Vagina (tissue), 2 donors: ENCODE results near the gene BMP10. TPM values are rescaled to one million over a fixed set of nuclear protein-coding genes. Genes with fewer than 3 reads are reported as not detected.

Experiments used
- DNase-seq, 2 donors: peaks; one replicate each; pipeline ENCODE4 v3.0.0-alpha.2; 2017; ENCODE audit errors: extremely low spot score in 2 of 2
- H3K27ac ChIP-seq: fragments of 200-600 bp; sonication (generic); one replicate; pipeline ENCODE4 v1.5.1; 2019
- H3K27me3 ChIP-seq: fragments of 200-600 bp; sonication (generic); one replicate; pipeline ENCODE4 v1.5.1; 2019
- H3K36me3 ChIP-seq, 2 donors: fragments of 200-600 bp; sonication (generic); one replicate each; pipeline ENCODE4 v1.5.1; 2017 to 2019
- H3K4me1 ChIP-seq: fragments of 200-600 bp; sonication (generic); one replicate; pipeline ENCODE4 v1.5.1; 2019
- H3K4me3 ChIP-seq, 2 donors: fragments of 200-600 bp; sonication (generic); 1 replicate in 1 of 2; 2 replicates in 1 of 2; pipeline ENCODE4 v1.5.1; 2016 to 2019
- H3K9me3 ChIP-seq: fragments of 200-600 bp; sonication (generic); one replicate; pipeline ENCODE4 v1.5.1; 2019
- POLR2A ChIP-seq, 2 donors: fragments of 450-650 bp; IDR thresholded peaks; one replicate each; pipeline ENCODE4 v1.6.1; 2017; ENCODE audit warnings: antibody characterized with exemption in 2 of 2, mild to moderate bottlenecking in 2 of 2, moderate library complexity in 2 of 2
- POLR2AphosphoS5 ChIP-seq, 2 donors: sonication (generic); formaldehyde crosslinking; IDR thresholded peaks; one replicate each; pipeline ENCODE4 v1.9.0; 2017; ENCODE audit warnings: antibody characterized with exemption in 2 of 2, mild to moderate bottlenecking in 2 of 2, low read depth in 1 of 2; ENCODE audit not compliant: insufficient read depth in 1 of 2
- intact Hi-C: fragments of 100-400 bp; cut with DNase I; formaldehyde crosslinking; loops from one replicate; pipeline ENCODE4 v1.15.1; 2023
- total RNA-seq: library from RNA; depleted of rRNA; stranded (reverse); fragments of >200 nt; gene quantifications from one replicate; pipeline ENCODE4 v1.2.3, GENCODE V29; 2016
- TF ChIP-seq, protein P1 (sequence below), 3 experiments: fragments of 450-650 bp in 2 of 3; fragments of 200-600 bp in 1 of 3; sonication (generic) in 1 of 3; IDR thresholded peaks; one replicate each; pipeline ENCODE4 v1.5.1; 2017 to 2019; ENCODE audit warnings: antibody characterized with exemption in 3 of 3, mild to moderate bottlenecking in 2 of 3, moderate library complexity in 2 of 3

BMP10 gene, protein sequence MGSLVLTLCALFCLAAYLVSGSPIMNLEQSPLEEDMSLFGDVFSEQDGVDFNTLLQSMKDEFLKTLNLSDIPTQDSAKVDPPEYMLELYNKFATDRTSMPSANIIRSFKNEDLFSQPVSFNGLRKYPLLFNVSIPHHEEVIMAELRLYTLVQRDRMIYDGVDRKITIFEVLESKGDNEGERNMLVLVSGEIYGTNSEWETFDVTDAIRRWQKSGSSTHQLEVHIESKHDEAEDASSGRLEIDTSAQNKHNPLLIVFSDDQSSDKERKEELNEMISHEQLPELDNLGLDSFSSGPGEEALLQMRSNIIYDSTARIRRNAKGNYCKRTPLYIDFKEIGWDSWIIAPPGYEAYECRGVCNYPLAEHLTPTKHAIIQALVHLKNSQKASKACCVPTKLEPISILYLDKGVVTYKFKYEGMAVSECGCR
- total RNA-seq: not detected

DNA sequence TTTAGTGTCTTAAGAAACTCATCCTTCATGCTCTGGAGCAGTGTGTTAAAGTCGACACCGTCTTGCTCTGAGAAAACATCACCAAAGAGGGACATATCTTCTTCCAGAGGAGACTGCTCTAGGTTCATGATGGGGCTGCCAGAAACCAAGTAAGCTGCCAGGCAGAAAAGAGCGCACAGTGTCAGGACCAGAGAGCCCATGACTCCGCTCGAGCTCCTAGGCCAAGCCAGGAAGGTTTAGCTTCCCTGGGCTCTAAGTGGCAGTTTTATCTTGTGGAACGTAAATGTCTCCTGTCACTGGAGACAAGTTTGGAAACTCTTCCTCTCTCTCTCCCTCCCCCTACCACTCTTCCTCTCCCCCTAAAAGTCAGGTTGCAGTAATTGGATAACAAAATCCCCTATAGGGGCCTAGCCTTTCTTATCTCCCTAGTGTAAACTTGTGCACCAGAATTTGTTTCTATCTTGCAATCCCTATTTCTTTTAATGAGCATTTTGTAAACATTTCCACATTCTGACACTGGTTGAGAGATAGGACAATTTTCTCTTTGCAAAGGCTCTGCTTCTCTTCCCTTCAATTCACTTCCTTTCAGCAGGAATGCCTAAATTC lies at the start of gene BMP10:
BMP10 (minus strand) TSS at position 239 of the 606 bp plus-strand sequence; CDS start at position 200, 39 bp downstream.
- Histone ChIP-seq H3K27me3 (no peaks in the 10 kb centered on the region), H3K4me1 (no peaks in the 10 kb centered on the region), H3K9me3 (no peaks in the 10 kb centered on the region), H3K4me3 (no peak within 1 kb of the TSS), H3K27ac (no peak within 1 kb of the TSS), H3K36me3 (no peaks in the 10 kb centered on the region)
- intact Hi-C loops: no loop called here
- TF ChIP-seq, protein P1, sequence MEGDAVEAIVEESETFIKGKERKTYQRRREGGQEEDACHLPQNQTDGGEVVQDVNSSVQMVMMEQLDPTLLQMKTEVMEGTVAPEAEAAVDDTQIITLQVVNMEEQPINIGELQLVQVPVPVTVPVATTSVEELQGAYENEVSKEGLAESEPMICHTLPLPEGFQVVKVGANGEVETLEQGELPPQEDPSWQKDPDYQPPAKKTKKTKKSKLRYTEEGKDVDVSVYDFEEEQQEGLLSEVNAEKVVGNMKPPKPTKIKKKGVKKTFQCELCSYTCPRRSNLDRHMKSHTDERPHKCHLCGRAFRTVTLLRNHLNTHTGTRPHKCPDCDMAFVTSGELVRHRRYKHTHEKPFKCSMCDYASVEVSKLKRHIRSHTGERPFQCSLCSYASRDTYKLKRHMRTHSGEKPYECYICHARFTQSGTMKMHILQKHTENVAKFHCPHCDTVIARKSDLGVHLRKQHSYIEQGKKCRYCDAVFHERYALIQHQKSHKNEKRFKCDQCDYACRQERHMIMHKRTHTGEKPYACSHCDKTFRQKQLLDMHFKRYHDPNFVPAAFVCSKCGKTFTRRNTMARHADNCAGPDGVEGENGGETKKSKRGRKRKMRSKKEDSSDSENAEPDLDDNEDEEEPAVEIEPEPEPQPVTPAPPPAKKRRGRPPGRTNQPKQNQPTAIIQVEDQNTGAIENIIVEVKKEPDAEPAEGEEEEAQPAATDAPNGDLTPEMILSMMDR (IDR thresholded peaks at IDR 0.05): no peak
- TF ChIP-seq POLR2A (IDR thresholded peaks at IDR 0.05): no peak
- no peak for TF ChIP-seq POLR2AphosphoS5 (IDR thresholded peaks at IDR 0.05; ENCODE audit: insufficient read depth in 1 of 2, low read depth in 1 of 2)
- no peak for DNase-seq

DNA sequence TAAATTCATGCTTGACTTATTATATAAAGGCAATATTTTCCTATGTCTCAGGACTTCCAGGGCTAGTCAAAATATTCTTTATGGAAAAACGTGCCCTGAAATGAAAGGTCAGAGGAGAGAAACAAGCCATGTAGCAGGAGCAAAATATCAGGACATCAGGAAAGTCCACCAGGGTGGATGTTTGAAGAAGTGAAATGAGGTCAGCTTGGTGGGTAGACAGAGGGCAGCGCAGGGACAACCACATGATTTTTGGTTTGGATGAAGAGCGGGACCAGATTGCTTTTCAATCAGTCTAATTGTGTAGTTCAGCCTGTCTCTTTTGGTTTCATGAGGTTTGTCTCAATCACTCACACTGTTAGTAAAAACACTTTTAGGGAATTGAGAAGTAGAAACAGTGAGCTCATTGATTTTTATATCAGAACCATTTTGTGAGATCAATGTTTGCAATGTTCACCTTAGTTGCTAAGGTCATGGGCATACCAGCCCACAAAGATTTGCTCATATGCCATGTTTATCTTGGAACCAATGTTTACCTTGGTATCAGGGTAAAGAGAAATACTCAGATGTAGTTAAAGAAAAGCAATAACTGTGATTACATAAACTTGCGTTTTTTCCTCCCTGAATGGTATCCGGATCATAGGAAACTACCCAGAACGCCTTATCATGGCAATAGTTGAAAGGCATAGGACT lies 49.4 kb upstream of the BMP10 start:
- H3K27me3 ChIP-seq: no peaks in the 10 kb centered on the region
- no peaks in the 10 kb centered on the region for H3K36me3 ChIP-seq
- no peak overlapping the region for H3K4me3 ChIP-seq
- DNase-seq: no peak
- TF ChIP-seq POLR2A (IDR thresholded peaks at IDR 0.05) (no peak), POLR2AphosphoS5 (IDR thresholded peaks at IDR 0.05; ENCODE audit: insufficient read depth in 1 of 2, low read depth in 1 of 2) (no peak)
- TF ChIP-seq, protein P1 (IDR thresholded peaks at IDR 0.05): no peak
- peaks cover 12% of the 10 kb centered on the region for H3K4me1 ChIP-seq
- intact Hi-C loops: loop anchor here (10.0 kb wide), 1 partner anchor 216 kb away; no protein-coding TSS in a partner anchor
- H3K9me3 ChIP-seq: no peaks in the 10 kb centered on the region
- no peak overlapping the region for H3K27ac ChIP-seq

DNA sequence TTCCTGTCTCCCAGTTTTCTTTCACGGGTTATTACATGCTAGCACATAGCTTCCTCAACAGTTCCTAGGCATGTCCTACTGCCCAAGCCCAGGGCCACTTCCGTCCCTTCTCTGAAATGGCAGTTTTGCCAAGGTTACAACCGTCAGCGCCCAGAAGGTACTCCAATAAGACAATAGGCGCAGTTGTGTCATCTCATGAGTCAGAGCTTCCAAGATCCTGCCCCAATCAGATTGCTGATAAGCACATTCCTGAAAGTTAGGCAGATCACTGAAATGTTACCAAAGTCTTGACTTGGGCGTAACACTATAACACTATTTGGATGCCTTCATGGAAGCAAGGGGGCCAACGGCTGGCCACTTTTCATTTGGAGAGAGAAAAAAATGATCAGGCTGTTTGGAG lies 47.3 kb upstream of the BMP10 start:
- no peak for TF ChIP-seq POLR2AphosphoS5 (IDR thresholded peaks at IDR 0.05; ENCODE audit: insufficient read depth in 1 of 2, low read depth in 1 of 2)
- TF ChIP-seq, protein P1 (IDR thresholded peaks at IDR 0.05): no peak
- no peak for TF ChIP-seq POLR2A (IDR thresholded peaks at IDR 0.05)
- peaks cover 12% of the 10 kb centered on the region for H3K4me1 ChIP-seq
- DNase-seq: no peak
- H3K27ac ChIP-seq: no peak overlapping the region
- no peak overlapping the region for H3K4me3 ChIP-seq
- H3K9me3 ChIP-seq: no peaks in the 10 kb centered on the region
- H3K27me3 ChIP-seq: no peaks in the 10 kb centered on the region
- no peaks in the 10 kb centered on the region for H3K36me3 ChIP-seq
- intact Hi-C loops: loop anchor here (10.0 kb wide), 1 partner anchor 164 kb away; no protein-coding TSS in a partner anchor

DNA sequence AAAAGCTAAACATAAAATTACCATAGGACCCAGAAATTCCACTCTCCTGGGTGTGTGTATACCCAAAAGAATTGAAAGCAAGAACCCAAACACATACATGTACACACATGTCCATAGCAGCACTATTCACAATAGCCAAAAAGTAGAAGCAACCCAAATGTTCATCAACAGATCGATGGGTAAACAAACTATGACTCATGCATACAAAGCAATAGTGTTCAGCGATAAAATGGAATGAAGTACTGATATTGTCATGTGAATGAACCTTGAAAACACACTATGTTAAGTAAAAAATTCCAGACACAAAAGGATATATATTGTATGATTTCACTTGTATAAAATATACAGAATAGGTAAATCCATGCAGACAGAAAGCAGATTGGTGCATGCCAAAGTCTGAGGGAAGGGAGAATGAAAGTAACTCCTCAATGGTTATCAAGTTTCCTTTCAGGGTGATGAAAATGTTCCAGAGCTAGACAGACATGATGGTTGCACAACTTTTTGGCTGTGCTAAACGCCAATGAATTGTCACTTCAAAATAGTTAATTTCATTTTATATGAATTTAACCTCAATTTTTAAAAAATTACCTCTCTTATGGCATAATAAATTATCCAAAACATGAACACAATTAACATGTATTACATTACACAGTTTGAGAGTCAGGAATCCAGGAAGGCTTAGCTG lies 46.0 kb upstream of the BMP10 start:
- no peaks in the 10 kb centered on the region for H3K27me3 ChIP-seq
- no peak for TF ChIP-seq POLR2A (IDR thresholded peaks at IDR 0.05)
- TF ChIP-seq POLR2AphosphoS5 (IDR thresholded peaks at IDR 0.05; ENCODE audit: insufficient read depth in 1 of 2, low read depth in 1 of 2): no peak
- no peaks in the 10 kb centered on the region for H3K9me3 ChIP-seq
- DNase-seq: no peak
- intact Hi-C loops: loop anchor here (10.0 kb wide), 1 partner anchor 162 kb away; no protein-coding TSS in a partner anchor
- H3K36me3 ChIP-seq: no peaks in the 10 kb centered on the region
- no peak overlapping the region for H3K4me3 ChIP-seq
- H3K27ac ChIP-seq: no peak overlapping the region
- H3K4me1 ChIP-seq: peaks cover 12% of the 10 kb centered on the region

DNA sequence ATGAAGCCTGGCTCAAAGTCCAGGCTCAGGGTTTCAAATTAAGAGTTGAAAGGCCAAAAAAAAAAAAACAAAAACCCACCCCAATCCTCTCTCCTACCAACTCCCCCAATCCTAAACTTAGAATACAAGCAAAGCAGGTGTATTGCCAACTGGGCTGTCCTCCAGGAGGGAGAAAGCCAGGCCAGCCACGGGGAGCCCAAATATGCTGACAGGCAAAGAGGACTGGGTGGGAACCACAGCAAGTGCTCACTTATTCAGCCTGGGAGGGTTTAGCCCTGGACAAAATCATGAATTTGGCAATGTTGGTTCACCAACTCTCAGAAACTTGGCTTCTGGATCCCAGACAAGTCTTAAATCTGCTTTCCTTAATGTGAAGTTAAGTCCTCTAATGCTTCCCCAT lies 45.0 kb upstream of the BMP10 start:
- intact Hi-C loops: loop anchor here (10.0 kb wide), 1 partner anchor 161 kb away; no protein-coding TSS in a partner anchor
- Histone ChIP-seq H3K27ac (no peak overlapping the region), H3K4me1 (peaks cover 12% of the 10 kb centered on the region), H3K36me3 (no peaks in the 10 kb centered on the region), H3K9me3 (no peaks in the 10 kb centered on the region), H3K4me3 (no peak overlapping the region), H3K27me3 (no peaks in the 10 kb centered on the region)
- TF ChIP-seq POLR2A (IDR thresholded peaks at IDR 0.05) (no peak), POLR2AphosphoS5 (IDR thresholded peaks at IDR 0.05; ENCODE audit: insufficient read depth in 1 of 2, low read depth in 1 of 2) (no peak)
- TF ChIP-seq, protein P1 (IDR thresholded peaks at IDR 0.05): no peak
- DNase-seq: no peak
